ENCODE measurements around the gene E2F8.

GRCh38 chr11:19183646-19184045 lies 57.1 kb downstream of the E2F8 start:
- TF ChIP-seq CTCF (IDR thresholded peaks at IDR 0.05) (no peak), POLR2A (IDR thresholded peaks at IDR 0.05) (no peak)
